Measurements from ENCODE around the gene KRT77. TPM values are rescaled to one million over a fixed set of nuclear protein-coding genes. Genes with fewer than 3 reads are reported as not detected.

The KRT77 gene
- total RNA-seq, 1 donor from 2014 or later, result 110 TPM

GRCh38 chr12:52651726-52652261 is 51.5 kb downstream of the KRT77 start, which contains the start of gene KRT2:
TSS of gene KRT2 (minus strand) at chr12:52652211. CDS start at chr12:52652142, 69 bp downstream.
- no peak for DNase-seq

- DNase-seq, result no peak
Measured at GRCh38 chr12:52650520-52651081, 52.7 kb downstream of the KRT77 start.

GRCh38 chr12:52649066-52649465 is 54.3 kb downstream of the KRT77 start:
- DNase-seq, result no peak

- DNase-seq, result no peak
Measured at GRCh38 chr12:52648012-52648550, 55.2 kb downstream of the KRT77 start.

GRCh38 chr12:52647601-52648000 is 55.7 kb downstream of the KRT77 start:
- DNase-seq, result no peak

GRCh38 chr12:52646613-52647012 is 56.7 kb downstream of the KRT77 start:
- DNase-seq, result no peak

- no peak for DNase-seq
Measured at GRCh38 chr12:52645982-52646381, 57.3 kb downstream of the KRT77 start.

GRCh38 chr12:52645120-52645761 is 58.1 kb downstream of the KRT77 start:
- DNase-seq, result no peak

GRCh38 chr12:52644078-52644415 is 59.3 kb downstream of the KRT77 start:
- no peak for DNase-seq

- DNase-seq, result no peak
Measured at GRCh38 chr12:52643233-52644077, 59.9 kb downstream of the KRT77 start.

- DNase-seq, result no peak
Measured at GRCh38 chr12:52641468-52641867, 61.9 kb downstream of the KRT77 start.

Other genes starting within 250 kb of the KRT77 start
- 3.5 TPM for gene KRT6C, start 229.7 kb downstream of the KRT77 start, total RNA-seq
- 333 TPM for gene KRT6A, start 210.3 kb downstream of the KRT77 start, total RNA-seq
- 1,515 TPM for gene KRT5, start 183.1 kb downstream of the KRT77 start, total RNA-seq
- 454 TPM for gene KRT71, start 150.4 kb downstream of the KRT77 start, total RNA-seq
- gene KRT74, start 129.7 kb downstream of the KRT77 start, total RNA-seq, result 133 TPM
- gene KRT72, start 102.1 kb downstream of the KRT77 start, total RNA-seq, result 12.0 TPM
- gene KRT73, start 85.0 kb downstream of the KRT77 start, total RNA-seq, result 22.2 TPM
- 12.1 TPM for gene KRT2, start 51.3 kb downstream of the KRT77 start, total RNA-seq
- 791 TPM for gene KRT1, start 23.1 kb downstream of the KRT77 start, total RNA-seq
- gene KRT76, start 73.8 kb upstream of the KRT77 start, total RNA-seq, result not detected
- gene KRT3, start 92.6 kb upstream of the KRT77 start, total RNA-seq, result 0.10 TPM
- 0.99 TPM for gene KRT4, start 110.6 kb upstream of the KRT77 start, total RNA-seq
- gene KRT79, start 130.8 kb upstream of the KRT77 start, total RNA-seq, result 68.7 TPM
- 13.7 TPM for gene KRT78, start 145.5 kb upstream of the KRT77 start, total RNA-seq
- gene KRT8, start 201.6 kb upstream of the KRT77 start, total RNA-seq, result 16.2 TPM
- 28.6 TPM for gene KRT18, start 245.6 kb upstream of the KRT77 start, total RNA-seq

Measured in skin of body (tissue), 2 donors.